Testis (tissue), 2 donors: Measurements from ENCODE around the gene ZNF25.

Experiments
- POLR2A ChIP-seq: fragments of 450-650 bp; IDR thresholded peaks from one replicate; pipeline ENCODE4 v1.6.1; 2017; ENCODE audit warnings: antibody characterized with exemption, mild to moderate bottlenecking, moderate library complexity
- TF ChIP-seq, protein P1 (sequence below), 3 experiments: fragments of 450-650 bp in 2 of 3; fragments of 200-600 bp in 1 of 3; sonication (generic) in 1 of 3; IDR thresholded peaks; one replicate each; pipeline ENCODE4 v1.5.1; 2016 to 2019; ENCODE audit warnings: antibody characterized with exemption in 3 of 3, mild to moderate bottlenecking in 2 of 3, moderate library complexity in 1 of 3

DNA sequence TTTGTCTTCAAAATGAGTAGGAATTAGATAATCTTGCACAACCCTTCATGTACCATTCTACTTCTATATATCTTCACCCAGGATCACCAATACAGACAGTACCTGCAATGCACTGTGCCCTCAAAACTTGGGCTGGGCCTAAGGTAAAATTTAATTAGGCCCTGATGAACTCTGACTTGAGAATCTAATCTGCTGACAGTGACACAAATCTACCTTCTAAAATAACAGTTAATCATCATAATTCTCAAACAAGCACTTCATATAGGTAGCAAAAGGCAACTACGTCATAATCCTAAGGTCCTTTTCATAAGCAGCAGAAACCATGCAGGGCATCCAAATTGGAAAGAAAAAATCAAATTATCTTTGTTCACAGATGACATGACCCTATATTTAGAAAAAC lies 4.1 kb downstream of the ZNF25 start:
- TF ChIP-seq, protein P1, sequence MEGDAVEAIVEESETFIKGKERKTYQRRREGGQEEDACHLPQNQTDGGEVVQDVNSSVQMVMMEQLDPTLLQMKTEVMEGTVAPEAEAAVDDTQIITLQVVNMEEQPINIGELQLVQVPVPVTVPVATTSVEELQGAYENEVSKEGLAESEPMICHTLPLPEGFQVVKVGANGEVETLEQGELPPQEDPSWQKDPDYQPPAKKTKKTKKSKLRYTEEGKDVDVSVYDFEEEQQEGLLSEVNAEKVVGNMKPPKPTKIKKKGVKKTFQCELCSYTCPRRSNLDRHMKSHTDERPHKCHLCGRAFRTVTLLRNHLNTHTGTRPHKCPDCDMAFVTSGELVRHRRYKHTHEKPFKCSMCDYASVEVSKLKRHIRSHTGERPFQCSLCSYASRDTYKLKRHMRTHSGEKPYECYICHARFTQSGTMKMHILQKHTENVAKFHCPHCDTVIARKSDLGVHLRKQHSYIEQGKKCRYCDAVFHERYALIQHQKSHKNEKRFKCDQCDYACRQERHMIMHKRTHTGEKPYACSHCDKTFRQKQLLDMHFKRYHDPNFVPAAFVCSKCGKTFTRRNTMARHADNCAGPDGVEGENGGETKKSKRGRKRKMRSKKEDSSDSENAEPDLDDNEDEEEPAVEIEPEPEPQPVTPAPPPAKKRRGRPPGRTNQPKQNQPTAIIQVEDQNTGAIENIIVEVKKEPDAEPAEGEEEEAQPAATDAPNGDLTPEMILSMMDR (IDR thresholded peaks at IDR 0.05): no peak
- TF ChIP-seq POLR2A: no peak
